ENCODE measurements around the gene CHMP1B.

DNA sequence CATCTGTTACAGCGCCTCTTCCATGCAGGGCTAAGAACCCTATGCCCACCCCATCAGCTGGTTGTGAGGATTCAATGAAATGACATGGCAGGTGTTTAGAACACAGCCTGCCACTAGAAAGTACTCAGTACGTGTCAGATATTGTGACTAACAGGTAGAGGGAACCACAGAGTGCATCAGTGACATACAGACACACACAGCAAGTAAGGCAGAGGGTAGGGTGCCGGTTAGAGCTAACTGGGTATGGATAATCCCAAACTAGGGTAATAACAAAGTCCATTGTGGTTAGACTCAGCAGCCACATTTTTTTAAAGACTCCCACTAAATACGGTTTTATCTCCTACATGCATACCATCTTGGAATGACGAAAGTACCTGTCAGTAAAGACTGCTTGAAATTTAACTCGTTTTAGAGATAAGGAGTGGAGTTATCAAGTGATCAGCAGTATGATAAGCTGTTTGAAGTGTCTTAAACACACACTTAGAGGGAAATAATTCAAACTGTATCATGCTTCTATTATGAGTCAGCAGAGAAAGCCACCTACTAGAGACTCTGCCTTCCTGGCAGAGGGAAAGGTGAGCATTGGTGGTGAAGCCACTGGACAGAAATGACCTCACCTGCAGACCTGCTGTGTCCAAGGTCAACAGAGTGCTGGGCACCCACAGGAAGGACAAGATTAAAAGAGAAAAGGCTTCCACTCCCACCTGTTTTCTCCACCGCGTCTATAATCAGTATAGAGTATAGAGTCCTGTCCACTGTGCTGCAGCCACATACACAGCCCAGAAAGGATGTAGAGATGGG lies 36.3 kb downstream of the CHMP1B start:
- no peak for TF ChIP-seq EP300 (conservative IDR thresholded peaks at IDR 0.05; ENCODE audit: poor library complexity, severe bottlenecking)
- TF ChIP-seq, protein P1, sequence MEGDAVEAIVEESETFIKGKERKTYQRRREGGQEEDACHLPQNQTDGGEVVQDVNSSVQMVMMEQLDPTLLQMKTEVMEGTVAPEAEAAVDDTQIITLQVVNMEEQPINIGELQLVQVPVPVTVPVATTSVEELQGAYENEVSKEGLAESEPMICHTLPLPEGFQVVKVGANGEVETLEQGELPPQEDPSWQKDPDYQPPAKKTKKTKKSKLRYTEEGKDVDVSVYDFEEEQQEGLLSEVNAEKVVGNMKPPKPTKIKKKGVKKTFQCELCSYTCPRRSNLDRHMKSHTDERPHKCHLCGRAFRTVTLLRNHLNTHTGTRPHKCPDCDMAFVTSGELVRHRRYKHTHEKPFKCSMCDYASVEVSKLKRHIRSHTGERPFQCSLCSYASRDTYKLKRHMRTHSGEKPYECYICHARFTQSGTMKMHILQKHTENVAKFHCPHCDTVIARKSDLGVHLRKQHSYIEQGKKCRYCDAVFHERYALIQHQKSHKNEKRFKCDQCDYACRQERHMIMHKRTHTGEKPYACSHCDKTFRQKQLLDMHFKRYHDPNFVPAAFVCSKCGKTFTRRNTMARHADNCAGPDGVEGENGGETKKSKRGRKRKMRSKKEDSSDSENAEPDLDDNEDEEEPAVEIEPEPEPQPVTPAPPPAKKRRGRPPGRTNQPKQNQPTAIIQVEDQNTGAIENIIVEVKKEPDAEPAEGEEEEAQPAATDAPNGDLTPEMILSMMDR (IDR thresholded peaks at IDR 0.05; ENCODE audit: poor library complexity, severe bottlenecking) = no peak
- no peak for TF ChIP-seq EZH2 (IDR thresholded peaks at IDR 0.05; ENCODE audit: borderline replicate concordance, insufficient read depth, low read length, poor library complexity, severe bottlenecking)
- no peak for TF ChIP-seq RAD21 (conservative IDR thresholded peaks at IDR 0.05)
- no peak for TF ChIP-seq POLR2AphosphoS5 (IDR thresholded peaks at IDR 0.05)
- TF ChIP-seq, protein P2, sequence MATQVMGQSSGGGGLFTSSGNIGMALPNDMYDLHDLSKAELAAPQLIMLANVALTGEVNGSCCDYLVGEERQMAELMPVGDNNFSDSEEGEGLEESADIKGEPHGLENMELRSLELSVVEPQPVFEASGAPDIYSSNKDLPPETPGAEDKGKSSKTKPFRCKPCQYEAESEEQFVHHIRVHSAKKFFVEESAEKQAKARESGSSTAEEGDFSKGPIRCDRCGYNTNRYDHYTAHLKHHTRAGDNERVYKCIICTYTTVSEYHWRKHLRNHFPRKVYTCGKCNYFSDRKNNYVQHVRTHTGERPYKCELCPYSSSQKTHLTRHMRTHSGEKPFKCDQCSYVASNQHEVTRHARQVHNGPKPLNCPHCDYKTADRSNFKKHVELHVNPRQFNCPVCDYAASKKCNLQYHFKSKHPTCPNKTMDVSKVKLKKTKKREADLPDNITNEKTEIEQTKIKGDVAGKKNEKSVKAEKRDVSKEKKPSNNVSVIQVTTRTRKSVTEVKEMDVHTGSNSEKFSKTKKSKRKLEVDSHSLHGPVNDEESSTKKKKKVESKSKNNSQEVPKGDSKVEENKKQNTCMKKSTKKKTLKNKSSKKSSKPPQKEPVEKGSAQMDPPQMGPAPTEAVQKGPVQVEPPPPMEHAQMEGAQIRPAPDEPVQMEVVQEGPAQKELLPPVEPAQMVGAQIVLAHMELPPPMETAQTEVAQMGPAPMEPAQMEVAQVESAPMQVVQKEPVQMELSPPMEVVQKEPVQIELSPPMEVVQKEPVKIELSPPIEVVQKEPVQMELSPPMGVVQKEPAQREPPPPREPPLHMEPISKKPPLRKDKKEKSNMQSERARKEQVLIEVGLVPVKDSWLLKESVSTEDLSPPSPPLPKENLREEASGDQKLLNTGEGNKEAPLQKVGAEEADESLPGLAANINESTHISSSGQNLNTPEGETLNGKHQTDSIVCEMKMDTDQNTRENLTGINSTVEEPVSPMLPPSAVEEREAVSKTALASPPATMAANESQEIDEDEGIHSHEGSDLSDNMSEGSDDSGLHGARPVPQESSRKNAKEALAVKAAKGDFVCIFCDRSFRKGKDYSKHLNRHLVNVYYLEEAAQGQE (IDR thresholded peaks at IDR 0.05; ENCODE audit: borderline replicate concordance) = no peak
